ENCODE data around the gene ST6GAL1.

Gene ST6GAL1

DNA sequence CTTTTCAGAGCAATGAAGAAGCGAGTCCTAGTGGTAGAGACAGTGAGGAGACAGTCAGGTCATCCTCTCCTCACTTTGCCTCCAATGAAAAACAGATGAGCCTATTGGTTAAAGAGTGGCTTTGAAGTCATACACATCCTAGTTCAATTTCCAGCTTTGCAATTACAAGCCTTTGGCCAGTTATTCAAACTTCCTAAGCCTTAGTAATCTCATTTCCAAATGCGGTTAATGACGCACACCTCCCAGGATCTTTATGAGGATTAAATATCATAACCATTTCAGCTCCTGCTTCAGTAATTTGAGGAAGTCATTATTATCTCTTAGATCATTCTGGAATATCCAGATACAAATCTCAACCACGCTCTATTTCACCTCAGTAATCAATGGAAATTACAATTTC is 10.0 kb upstream of the ST6GAL1 start:
- DNase-seq (ENCODE audit: low spot score), result no peak
- TF ChIP-seq, protein P1, sequence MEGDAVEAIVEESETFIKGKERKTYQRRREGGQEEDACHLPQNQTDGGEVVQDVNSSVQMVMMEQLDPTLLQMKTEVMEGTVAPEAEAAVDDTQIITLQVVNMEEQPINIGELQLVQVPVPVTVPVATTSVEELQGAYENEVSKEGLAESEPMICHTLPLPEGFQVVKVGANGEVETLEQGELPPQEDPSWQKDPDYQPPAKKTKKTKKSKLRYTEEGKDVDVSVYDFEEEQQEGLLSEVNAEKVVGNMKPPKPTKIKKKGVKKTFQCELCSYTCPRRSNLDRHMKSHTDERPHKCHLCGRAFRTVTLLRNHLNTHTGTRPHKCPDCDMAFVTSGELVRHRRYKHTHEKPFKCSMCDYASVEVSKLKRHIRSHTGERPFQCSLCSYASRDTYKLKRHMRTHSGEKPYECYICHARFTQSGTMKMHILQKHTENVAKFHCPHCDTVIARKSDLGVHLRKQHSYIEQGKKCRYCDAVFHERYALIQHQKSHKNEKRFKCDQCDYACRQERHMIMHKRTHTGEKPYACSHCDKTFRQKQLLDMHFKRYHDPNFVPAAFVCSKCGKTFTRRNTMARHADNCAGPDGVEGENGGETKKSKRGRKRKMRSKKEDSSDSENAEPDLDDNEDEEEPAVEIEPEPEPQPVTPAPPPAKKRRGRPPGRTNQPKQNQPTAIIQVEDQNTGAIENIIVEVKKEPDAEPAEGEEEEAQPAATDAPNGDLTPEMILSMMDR (IDR thresholded peaks at IDR 0.05; ENCODE audit: borderline replicate concordance, control extremely low read depth, extremely low read depth, insufficient read depth, missing control alignments), result no peak
- in situ Hi-C loops (cut with MboI; ENCODE audit: low sequenced_read_pairs, unreplicated experiment), result no loop called here

DNA sequence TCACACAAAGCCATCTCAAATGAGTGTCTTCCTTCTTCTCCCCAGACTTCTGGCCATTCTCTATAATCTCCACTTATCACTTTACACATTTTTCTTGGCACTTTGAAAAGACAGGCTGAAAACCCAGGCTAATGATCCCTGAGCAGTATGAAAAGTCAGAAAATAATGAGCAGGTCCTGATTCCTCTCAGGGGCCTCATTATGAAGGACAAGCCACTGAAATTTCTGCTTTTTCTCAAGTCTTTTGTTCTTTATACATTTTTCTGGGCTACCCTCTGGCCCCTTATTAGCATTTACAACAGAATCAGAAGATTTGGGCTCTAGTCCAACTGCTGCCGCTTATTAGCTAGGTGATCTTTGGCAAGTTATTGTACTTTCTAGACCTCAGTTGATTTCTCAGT is 9.5 kb upstream of the ST6GAL1 start:
- in situ Hi-C loops (cut with MboI; ENCODE audit: low sequenced_read_pairs, unreplicated experiment), result no loop called here
- TF ChIP-seq, protein P1 (IDR thresholded peaks at IDR 0.05; ENCODE audit: borderline replicate concordance, control extremely low read depth, extremely low read depth, insufficient read depth, missing control alignments), result no peak
- DNase-seq (ENCODE audit: low spot score), result no peak

DNA sequence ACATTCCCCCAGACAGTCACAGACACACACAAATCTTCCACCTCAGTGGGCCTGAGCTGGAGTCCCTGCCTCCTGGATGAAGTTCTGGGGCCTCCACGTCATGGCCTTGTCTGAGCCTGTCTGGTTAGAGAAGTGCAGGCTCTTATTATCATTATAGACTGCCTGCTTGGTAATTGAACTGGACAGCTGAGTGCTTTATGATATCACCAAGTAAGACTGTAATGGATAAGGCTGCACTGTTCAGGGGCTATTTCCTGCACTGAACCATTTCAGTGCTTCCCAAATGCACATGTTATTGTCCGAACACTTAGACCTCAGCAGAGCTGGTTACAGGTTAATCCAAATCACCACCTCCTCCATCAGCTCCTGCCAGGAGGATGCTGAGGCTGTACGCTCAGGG is 8.7 kb upstream of the ST6GAL1 start:
- in situ Hi-C loops (cut with MboI; ENCODE audit: low sequenced_read_pairs, unreplicated experiment), result no loop called here
- DNase-seq (ENCODE audit: low spot score), result no peak
- TF ChIP-seq, protein P1 (IDR thresholded peaks at IDR 0.05; ENCODE audit: borderline replicate concordance, control extremely low read depth, extremely low read depth, insufficient read depth, missing control alignments), result no peak

DNA sequence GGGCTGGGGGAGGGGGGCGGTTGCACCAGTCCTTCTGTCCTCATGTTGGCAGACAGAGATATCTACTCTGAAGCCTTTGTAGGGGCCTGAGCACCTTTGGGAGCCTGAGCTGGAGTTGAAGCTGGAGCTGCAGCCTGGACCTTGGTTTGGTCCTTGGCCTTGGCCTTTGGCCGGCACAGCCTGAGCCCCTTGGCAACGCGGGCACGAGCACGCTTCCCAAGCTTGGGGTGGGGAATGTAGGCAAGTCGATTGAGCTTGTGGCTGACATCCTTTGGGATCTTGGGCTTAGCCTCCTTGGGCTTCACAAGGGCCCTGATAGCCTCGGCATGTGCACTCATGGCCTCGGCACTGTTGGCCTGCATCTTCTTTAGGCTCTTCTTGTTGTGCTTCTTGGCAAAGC is 8.1 kb upstream of the ST6GAL1 start:
- in situ Hi-C loops (cut with MboI; ENCODE audit: low sequenced_read_pairs, unreplicated experiment), result no loop called here
- TF ChIP-seq, protein P1 (IDR thresholded peaks at IDR 0.05; ENCODE audit: borderline replicate concordance, control extremely low read depth, extremely low read depth, insufficient read depth, missing control alignments), result no peak
- no peak for DNase-seq (ENCODE audit: low spot score)

DNA sequence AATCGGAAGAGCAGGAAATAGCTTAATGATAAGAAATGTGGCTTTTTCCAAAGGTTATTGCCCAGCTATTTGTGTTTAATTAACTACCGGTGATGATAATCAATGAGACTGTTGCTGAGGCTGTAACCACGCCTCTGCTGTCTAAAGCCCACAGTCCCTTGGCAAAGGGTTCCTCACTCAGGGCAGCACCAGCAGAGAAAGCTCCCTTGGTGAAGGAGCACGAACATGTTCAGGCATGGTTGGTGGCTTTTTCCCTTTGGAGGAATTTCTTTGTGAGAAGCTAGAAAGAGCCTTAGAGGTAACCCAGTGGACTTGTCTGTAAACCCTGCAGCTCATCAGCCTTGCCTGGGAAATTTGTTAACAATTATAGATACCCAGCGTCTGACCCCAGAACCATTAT is 7.5 kb upstream of the ST6GAL1 start:
- no peak for DNase-seq (ENCODE audit: low spot score)
- TF ChIP-seq, protein P1 (IDR thresholded peaks at IDR 0.05; ENCODE audit: borderline replicate concordance, control extremely low read depth, extremely low read depth, insufficient read depth, missing control alignments), result no peak
- in situ Hi-C loops (cut with MboI; ENCODE audit: low sequenced_read_pairs, unreplicated experiment), result no loop called here

DNA sequence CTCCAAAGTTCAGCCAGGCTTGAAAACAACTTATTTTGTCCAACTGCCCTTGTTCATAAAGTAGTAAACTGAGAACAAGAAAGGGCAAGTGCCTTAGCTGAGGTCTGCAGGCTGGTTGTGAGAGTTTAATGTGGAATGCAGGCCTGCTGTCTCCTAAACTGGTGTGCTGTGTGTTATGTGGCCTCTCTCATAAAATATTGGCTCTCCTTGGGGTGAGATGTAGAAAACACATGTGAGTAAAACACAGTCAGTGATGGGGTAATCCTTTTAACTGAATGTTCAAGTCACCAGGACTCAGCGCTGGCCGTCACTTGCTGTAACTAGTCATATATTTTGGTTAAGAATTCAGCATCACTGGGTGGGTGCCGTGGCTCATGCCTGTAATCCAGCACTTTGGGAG is 7.1 kb upstream of the ST6GAL1 start:
- no peak for DNase-seq (ENCODE audit: low spot score)
- TF ChIP-seq, protein P1 (IDR thresholded peaks at IDR 0.05; ENCODE audit: borderline replicate concordance, control extremely low read depth, extremely low read depth, insufficient read depth, missing control alignments), result no peak
- in situ Hi-C loops (cut with MboI; ENCODE audit: low sequenced_read_pairs, unreplicated experiment), result no loop called here

DNA sequence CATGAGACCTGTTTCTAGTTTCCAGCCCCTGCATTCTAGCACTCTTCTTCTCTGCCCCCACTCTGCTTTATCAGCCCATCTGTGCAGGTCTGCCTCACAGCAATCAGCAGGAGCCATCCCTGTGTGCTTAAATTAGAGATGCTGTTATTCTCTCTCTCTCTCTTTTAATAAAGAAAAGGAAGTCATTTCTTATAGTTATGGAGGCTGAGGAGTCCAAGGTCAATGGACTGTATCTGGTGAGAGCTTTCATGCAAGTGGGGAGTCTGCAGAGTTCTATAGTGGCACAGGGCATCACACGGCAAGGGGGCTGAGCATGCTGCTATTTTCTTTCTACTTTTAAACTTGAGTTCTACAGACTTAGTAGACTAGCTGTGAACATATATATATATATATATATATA is 4.5 kb upstream of the ST6GAL1 start:
- TF ChIP-seq, protein P1 (IDR thresholded peaks at IDR 0.05; ENCODE audit: borderline replicate concordance, control extremely low read depth, extremely low read depth, insufficient read depth, missing control alignments), result no peak

More for the DNA sequence above, 4.5 kb upstream of the ST6GAL1 start:
- in situ Hi-C loops (cut with MboI; ENCODE audit: low sequenced_read_pairs, unreplicated experiment), result no loop called here
- DNase-seq (ENCODE audit: low spot score), result no peak
